Prostate gland (tissue), 2 donors: Measurements from ENCODE around the gene TYMP. TPM values are rescaled to one million over a fixed set of nuclear protein-coding genes. Genes with fewer than 3 reads are reported as not detected.

Experiments
- DNase-seq: peaks from one replicate; pipeline ENCODE4 v3.0.0-alpha.2; 2019; ENCODE audit warnings: low spot score
- H3K27ac ChIP-seq, 2 donors: fragments of 200-600 bp; sonication (generic); 2 replicates each; pipeline ENCODE4 v1.5.1; 2017 to 2019
- H3K27me3 ChIP-seq: fragments of 200-600 bp; sonication (generic); replicated peaks from 2 replicates; pipeline ENCODE4 v1.5.1; 2019; ENCODE audit not compliant: insufficient read depth
- H3K36me3 ChIP-seq, 2 donors: fragments of 200-600 bp; sonication (generic); 1 replicate in 1 of 2; 2 replicates in 1 of 2; pipeline versions ENCODE4 v1.5.1 to v1.8.1; 2017 to 2019
- H3K4me1 ChIP-seq: fragments of 200-600 bp; sonication (generic); replicated peaks from 2 replicates; pipeline ENCODE4 v1.5.1; 2019
- H3K4me3 ChIP-seq, 2 donors: fragments of 200-600 bp; sonication (generic); 2 replicates each; pipeline ENCODE4 v1.5.1; 2017 to 2019
- H3K9me3 ChIP-seq: fragments of 200-600 bp; sonication (generic); 2 replicates; pipeline ENCODE4 v1.5.1; 2017
- CTCF ChIP-seq, 4 experiments: fragments of 200-600 bp in 2 of 4; fragments of 450-650 bp in 2 of 4; sonication (generic) in 2 of 4; IDR thresholded peaks; 1 replicate in 3 of 4; 2 replicates in 1 of 4; pipeline ENCODE4 v1.5.1; 2016 to 2019; ENCODE audit warnings: antibody characterized with exemption in 4 of 4, mild to moderate bottlenecking in 2 of 4, moderate library complexity in 2 of 4
- POLR2A ChIP-seq: fragments of 450-650 bp; IDR thresholded peaks from one replicate; pipeline ENCODE4 v1.6.1; 2016; ENCODE audit warnings: antibody characterized with exemption, mild to moderate bottlenecking
- POLR2AphosphoS5 ChIP-seq: sonication (generic); formaldehyde crosslinking; IDR thresholded peaks from one replicate; pipeline ENCODE4 v1.6.1; 2017; ENCODE audit warnings: antibody characterized with exemption
- WGBS: methylation state at CpG from one replicate; pipeline ENCODE4 v1.1.5; 2018; 5-methylcytosine and 5-hydroxymethylcytosine counted together
- intact Hi-C: fragments of 100-400 bp; cut with DNase I; formaldehyde crosslinking; loops from one replicate; pipeline ENCODE4 v1.14.2; 2022
- total RNA-seq, 2 donors: library from RNA; depleted of rRNA; stranded (reverse); fragments of >200 nt; gene quantifications; one replicate each; pipeline ENCODE4 v1.1.0, GENCODE V29; 2016

The TYMP gene
- total RNA-seq, 2 donors from 2014 or later, result 35.8 to 42.8 TPM

GRCh38 chr22:50506611-50507420 lies 23.0 kb downstream of the TYMP start:
- peaks cover 0 to 14% of the 10 kb centered on the region in 2 donors for H3K36me3 ChIP-seq
- 22% methylated on average over 21 of the region's 21 CpGs for WGBS
- H3K9me3 ChIP-seq, result no peaks in the 10 kb centered on the region
- peak overlapping the region; percentile 74 to 90 for H3K27ac ChIP-seq
- intact Hi-C loops, result no loop called here
- no peaks in the 10 kb centered on the region for H3K27me3 ChIP-seq
- peak overlapping the region; percentile 85 to 96 for H3K4me3 ChIP-seq
- peaks cover 14% of the 10 kb centered on the region for H3K4me1 ChIP-seq
- TF ChIP-seq POLR2A (no peak), CTCF (IDR thresholded peaks at IDR 0.05) (no peak), POLR2AphosphoS5 (no peak)
- no peak for DNase-seq

- TF ChIP-seq CTCF (IDR thresholded peaks at IDR 0.05), result no peak
- no peak for TF ChIP-seq POLR2A
- TF ChIP-seq POLR2AphosphoS5, result no peak
- WGBS, result 85% methylated on average over 28 of the region's 41 CpGs
- intact Hi-C loops, result no loop called here
- no peak for DNase-seq
- no peaks in the 10 kb centered on the region for H3K9me3 ChIP-seq
- no peaks in the 10 kb centered on the region for H3K27me3 ChIP-seq
- H3K36me3 ChIP-seq, result peaks cover 0 to 14% of the 10 kb centered on the region in 2 donors
- H3K27ac ChIP-seq, result no peak overlapping the region
- peak overlapping the region in 1 of 2 donors; percentile 85 for H3K4me3 ChIP-seq
- H3K4me1 ChIP-seq, result peaks cover 14% of the 10 kb centered on the region
These were observed 23.8 kb downstream of the TYMP start for GRCh38 chr22:50505776-50506610.

- Histone ChIP-seq H3K36me3 (peaks cover 0 to 14% of the 10 kb centered on the region in 2 donors), H3K9me3 (no peaks in the 10 kb centered on the region), H3K27me3 (no peaks in the 10 kb centered on the region), H3K4me1 (peaks cover 14% of the 10 kb centered on the region), H3K4me3 (no peak overlapping the region), H3K27ac (no peak overlapping the region)
- TF ChIP-seq POLR2A, result no peak
- TF ChIP-seq POLR2AphosphoS5, result no peak
- TF ChIP-seq CTCF (IDR thresholded peaks at IDR 0.05), result no peak
- no peak for DNase-seq
- intact Hi-C loops, result no loop called here
- 72% methylated on average over 3 of the region's 14 CpGs for WGBS
These were observed 24.5 kb downstream of the TYMP start for GRCh38 chr22:50505276-50505775.

- WGBS, result 58% methylated on average over 40 of the region's 44 CpGs
- Histone ChIP-seq H3K4me1 (peaks cover 14% of the 10 kb centered on the region), H3K9me3 (no peaks in the 10 kb centered on the region), H3K4me3 (no peak overlapping the region), H3K27me3 (no peaks in the 10 kb centered on the region), H3K36me3 (peaks cover 0 to 14% of the 10 kb centered on the region in 2 donors), H3K27ac (no peak overlapping the region)
- intact Hi-C loops, result no loop called here
- no peak for TF ChIP-seq CTCF (IDR thresholded peaks at IDR 0.05)
- no peak for TF ChIP-seq POLR2A
- no peak for TF ChIP-seq POLR2AphosphoS5
- DNase-seq, result no peak
These were observed 25.2 kb downstream of the TYMP start for GRCh38 chr22:50504369-50505211.
